Fibroblast of skin of scalp (primary cell): ENCODE results near the gene CDK5RAP2.
"Not testable (repeated sequence)": the region's sequence is repeated elsewhere in the genome, so short reads cannot be mapped to it uniquely, and the experiment has no call there.

ENCODE experiments used
- DNase-seq: peaks from one replicate; pipeline ENCODE4 v3.0.0-alpha.2; 2013

The CDK5RAP2 gene

GRCh38 chr9:120542701-120543490 is 37.1 kb downstream of the CDK5RAP2 start:
- DNase-seq = no peak

- DNase-seq = no peak
These were observed 38.0 kb downstream of the CDK5RAP2 start for GRCh38 chr9:120541921-120542320.

GRCh38 chr9:120539951-120540350 is 40.0 kb downstream of the CDK5RAP2 start:
- no peak for DNase-seq

- DNase-seq = peak; percentile 15
These were observed 41.6 kb downstream of the CDK5RAP2 start for GRCh38 chr9:120538339-120538738.

- DNase-seq = no peak
These were observed 42.9 kb downstream of the CDK5RAP2 start for GRCh38 chr9:120536949-120537640.

GRCh38 chr9:120536094-120536493 is 43.9 kb downstream of the CDK5RAP2 start:
- no peak for DNase-seq

GRCh38 chr9:120534266-120534665 is 45.7 kb downstream of the CDK5RAP2 start:
- no peak for DNase-seq

- no peak for DNase-seq
These were observed 47.1 kb downstream of the CDK5RAP2 start for GRCh38 chr9:120532891-120533290.

- peak; percentile 42 for DNase-seq
These were observed 47.5 kb downstream of the CDK5RAP2 start for GRCh38 chr9:120532475-120532874.

- DNase-seq = peak; percentile 33
These were observed 48.2 kb downstream of the CDK5RAP2 start for GRCh38 chr9:120531683-120532300.

GRCh38 chr9:120530220-120530832 is 49.6 kb downstream of the CDK5RAP2 start:
- DNase-seq = not testable (repeated sequence)

GRCh38 chr9:120528829-120529228 is 51.1 kb downstream of the CDK5RAP2 start:
- no peak for DNase-seq

- DNase-seq = no peak
These were observed 51.6 kb downstream of the CDK5RAP2 start for GRCh38 chr9:120528327-120528726.

GRCh38 chr9:120526534-120526933 is 53.4 kb downstream of the CDK5RAP2 start:
- no peak for DNase-seq

- no peak for DNase-seq
These were observed 55.1 kb downstream of the CDK5RAP2 start for GRCh38 chr9:120524863-120525262.

GRCh38 chr9:120524038-120524437 is 55.9 kb downstream of the CDK5RAP2 start:
- no peak for DNase-seq

- no peak for DNase-seq
These were observed 57.4 kb downstream of the CDK5RAP2 start for GRCh38 chr9:120522558-120522957.

GRCh38 chr9:120522032-120522431 is 57.9 kb downstream of the CDK5RAP2 start:
- DNase-seq = no peak

- DNase-seq = no peak
These were observed 58.9 kb downstream of the CDK5RAP2 start for GRCh38 chr9:120521101-120521500.

- DNase-seq = not testable (repeated sequence)
These were observed 64.0 kb downstream of the CDK5RAP2 start for GRCh38 chr9:120515996-120516395.

- not testable (repeated sequence) for DNase-seq
These were observed 64.5 kb downstream of the CDK5RAP2 start for GRCh38 chr9:120515481-120515880.

GRCh38 chr9:120514405-120514804 is 65.6 kb downstream of the CDK5RAP2 start:
- DNase-seq = no peak

- DNase-seq = no peak
These were observed 66.1 kb downstream of the CDK5RAP2 start for GRCh38 chr9:120513825-120514396.
